D721Med (cell line): Measurements from ENCODE around the gene TNIP3.

Source experiments
- DNase-seq: peaks from one replicate; pipeline ENCODE4 v3.0.0; 2011; ENCODE audit warnings: low spot score; ENCODE audit not compliant: insufficient read length
- FAIRE-seq: peaks from 2 replicates; lab custom pipeline; 2011; peaks lifted over from hg19 to GRCh38; lab: Jason Lieb, UNC
- TF ChIP-seq, protein P1 (sequence below): IDR thresholded peaks from 2 replicates; pipeline ENCODE4 v1.5.1; 2012; ENCODE audit warnings: mild to moderate bottlenecking, control low read depth; ENCODE audit not compliant: insufficient read depth; ENCODE audit errors: missing control alignments

The TNIP3 gene

DNA sequence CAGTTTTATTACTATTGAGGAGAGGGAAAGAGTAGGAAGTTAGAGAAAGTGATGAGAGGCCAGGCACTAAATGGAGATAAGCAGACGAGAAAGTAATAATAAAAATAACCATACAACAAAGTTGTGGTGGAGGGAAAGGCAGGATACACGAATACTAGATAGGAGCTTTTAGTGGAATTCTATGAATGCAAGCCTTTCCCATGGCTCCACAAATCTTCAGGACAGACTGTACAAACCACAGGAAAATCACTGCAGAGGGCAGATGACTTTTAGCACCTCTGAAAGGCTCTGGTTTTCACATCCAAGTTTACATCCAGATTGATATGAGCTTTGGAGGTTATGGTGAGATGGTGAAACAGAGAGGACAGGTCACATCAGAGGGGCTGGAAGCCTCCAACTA lies 41.5 kb downstream of the TNIP3 start:
- TF ChIP-seq, protein P1, sequence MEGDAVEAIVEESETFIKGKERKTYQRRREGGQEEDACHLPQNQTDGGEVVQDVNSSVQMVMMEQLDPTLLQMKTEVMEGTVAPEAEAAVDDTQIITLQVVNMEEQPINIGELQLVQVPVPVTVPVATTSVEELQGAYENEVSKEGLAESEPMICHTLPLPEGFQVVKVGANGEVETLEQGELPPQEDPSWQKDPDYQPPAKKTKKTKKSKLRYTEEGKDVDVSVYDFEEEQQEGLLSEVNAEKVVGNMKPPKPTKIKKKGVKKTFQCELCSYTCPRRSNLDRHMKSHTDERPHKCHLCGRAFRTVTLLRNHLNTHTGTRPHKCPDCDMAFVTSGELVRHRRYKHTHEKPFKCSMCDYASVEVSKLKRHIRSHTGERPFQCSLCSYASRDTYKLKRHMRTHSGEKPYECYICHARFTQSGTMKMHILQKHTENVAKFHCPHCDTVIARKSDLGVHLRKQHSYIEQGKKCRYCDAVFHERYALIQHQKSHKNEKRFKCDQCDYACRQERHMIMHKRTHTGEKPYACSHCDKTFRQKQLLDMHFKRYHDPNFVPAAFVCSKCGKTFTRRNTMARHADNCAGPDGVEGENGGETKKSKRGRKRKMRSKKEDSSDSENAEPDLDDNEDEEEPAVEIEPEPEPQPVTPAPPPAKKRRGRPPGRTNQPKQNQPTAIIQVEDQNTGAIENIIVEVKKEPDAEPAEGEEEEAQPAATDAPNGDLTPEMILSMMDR = no peak
- no peak for FAIRE-seq
- DNase-seq = no peak

DNA sequence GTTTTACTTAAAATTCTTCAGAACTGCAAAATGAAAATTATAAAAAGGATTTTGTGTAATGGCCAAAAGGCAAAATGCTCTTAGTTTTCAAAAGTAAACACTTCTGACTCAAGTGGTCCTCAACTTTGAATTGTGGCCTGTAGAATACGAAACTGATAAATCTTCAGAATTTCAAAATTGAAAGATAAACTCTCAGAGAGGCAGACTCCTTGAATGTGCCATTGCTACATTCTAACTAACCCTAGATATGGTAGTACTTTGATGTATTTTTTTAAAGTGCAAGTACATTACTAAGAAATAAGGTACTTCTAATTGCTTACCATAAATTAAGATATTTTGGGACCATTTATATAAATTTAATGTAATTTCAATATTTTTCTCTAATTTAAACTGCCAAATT lies 44.4 kb downstream of the TNIP3 start:
- DNase-seq (no peak), FAIRE-seq (no peak)
- TF ChIP-seq, protein P1 = no peak

DNA sequence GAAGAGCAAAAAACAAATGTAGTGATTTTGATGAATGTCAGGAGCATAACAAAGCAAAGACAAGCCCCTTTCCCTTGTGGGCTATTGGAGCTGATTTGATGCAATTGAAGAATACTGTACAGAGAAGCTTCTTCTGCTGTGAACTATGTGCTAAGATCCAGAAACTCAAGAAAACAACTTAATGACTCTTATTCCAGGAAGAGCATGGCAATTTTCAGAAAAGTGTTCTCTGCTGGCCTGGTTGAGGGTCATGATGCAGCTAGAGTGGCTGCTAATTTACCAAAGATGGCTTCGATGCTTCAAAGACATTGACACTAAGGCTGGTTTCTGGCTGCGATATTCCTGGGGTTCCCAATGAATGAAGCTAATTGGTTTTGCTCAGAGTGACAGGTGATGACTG lies 45.8 kb downstream of the TNIP3 start:
- FAIRE-seq (no peak), DNase-seq (no peak)
- TF ChIP-seq, protein P1 = no peak

DNA sequence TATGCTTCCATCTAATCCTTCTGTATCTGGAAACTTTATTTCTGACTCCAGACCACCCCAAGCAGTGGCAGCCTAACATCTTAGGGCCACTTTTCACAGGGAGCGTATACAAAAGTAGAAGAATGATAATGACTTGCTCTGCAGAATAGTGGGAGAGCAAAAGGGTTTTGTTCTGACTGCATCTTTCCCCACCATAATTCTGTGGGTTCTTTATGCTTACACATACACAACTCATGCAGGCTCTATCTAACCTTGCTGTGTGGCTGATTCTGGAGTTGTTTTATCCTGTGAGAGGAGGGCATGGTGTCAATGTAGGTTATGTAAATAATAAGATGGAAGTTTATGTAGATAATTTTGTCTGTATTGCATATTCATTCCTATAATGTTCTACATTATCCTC lies 49.4 kb downstream of the TNIP3 start:
- TF ChIP-seq, protein P1 = no peak
- no peak for DNase-seq
- no peak for FAIRE-seq

DNA sequence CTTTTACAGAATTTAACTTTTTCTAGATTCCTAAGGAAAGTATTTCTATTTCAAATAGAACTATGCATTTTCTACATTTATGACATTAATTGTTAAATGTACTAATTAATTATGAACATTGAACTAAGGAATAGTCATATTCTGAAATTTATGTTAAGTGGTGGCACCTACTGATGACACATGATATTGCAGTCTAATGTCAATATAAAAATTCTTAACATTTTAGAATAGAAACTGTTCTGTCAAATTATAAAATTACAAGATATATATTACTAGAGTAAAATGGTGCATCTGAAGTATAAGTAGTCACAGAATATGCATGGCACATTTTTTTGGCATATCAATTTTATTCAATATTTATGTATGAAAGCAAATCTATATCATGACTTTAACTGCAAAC lies 51.6 kb downstream of the TNIP3 start:
- TF ChIP-seq, protein P1 = peak; percentile 54
- DNase-seq = no peak
- peak; percentile 35 for FAIRE-seq

DNA sequence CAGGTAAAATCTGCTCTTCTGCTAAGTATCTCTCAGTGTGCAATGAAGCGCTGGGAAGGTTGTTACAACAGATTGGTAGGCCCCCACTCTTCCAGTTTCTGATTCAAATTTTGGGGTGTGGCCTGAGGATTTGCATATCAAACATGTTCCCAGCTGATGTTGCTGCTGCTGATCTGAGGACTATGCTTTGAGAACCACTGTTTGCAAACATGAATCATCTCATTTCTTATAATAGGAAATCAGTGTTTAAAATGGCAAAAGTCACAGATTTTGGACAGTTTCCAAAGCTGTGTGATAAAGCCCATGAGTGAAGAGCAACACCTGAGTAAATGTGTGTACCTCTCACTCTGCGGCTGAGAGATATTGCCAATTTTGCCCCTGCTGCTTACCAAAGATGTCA lies 55.6 kb downstream of the TNIP3 start:
- TF ChIP-seq, protein P1 = no peak
- no peak for DNase-seq
- FAIRE-seq = no peak

DNA sequence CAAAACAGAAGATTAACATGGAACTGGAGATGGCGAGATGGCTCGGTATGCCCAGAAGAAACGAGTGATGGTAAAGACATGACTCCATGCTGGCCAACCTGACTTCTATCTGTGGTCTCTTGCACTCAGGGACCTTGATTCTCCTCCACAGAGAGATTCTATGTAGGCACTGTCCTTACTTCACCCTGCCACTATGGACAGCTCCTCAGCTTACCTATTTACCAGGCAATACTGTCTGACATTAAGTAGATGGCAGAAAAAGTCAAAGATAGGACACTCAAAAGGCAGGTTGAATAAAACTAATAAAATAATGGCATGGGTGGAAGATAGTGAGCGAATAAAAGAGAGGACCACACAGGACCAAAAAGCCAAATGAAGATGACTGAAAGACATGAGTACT lies 56.6 kb downstream of the TNIP3 start:
- DNase-seq (no peak), FAIRE-seq (no peak)
- TF ChIP-seq, protein P1 = no peak
